Measurements from ENCODE around the gene FCER2.
"Not testable (repeated sequence)": the region's sequence is repeated elsewhere in the genome, so short reads cannot be mapped to it uniquely, and the experiment has no call there.

Gene FCER2, protein sequence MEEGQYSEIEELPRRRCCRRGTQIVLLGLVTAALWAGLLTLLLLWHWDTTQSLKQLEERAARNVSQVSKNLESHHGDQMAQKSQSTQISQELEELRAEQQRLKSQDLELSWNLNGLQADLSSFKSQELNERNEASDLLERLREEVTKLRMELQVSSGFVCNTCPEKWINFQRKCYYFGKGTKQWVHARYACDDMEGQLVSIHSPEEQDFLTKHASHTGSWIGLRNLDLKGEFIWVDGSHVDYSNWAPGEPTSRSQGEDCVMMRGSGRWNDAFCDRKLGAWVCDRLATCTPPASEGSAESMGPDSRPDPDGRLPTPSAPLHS

DNA sequence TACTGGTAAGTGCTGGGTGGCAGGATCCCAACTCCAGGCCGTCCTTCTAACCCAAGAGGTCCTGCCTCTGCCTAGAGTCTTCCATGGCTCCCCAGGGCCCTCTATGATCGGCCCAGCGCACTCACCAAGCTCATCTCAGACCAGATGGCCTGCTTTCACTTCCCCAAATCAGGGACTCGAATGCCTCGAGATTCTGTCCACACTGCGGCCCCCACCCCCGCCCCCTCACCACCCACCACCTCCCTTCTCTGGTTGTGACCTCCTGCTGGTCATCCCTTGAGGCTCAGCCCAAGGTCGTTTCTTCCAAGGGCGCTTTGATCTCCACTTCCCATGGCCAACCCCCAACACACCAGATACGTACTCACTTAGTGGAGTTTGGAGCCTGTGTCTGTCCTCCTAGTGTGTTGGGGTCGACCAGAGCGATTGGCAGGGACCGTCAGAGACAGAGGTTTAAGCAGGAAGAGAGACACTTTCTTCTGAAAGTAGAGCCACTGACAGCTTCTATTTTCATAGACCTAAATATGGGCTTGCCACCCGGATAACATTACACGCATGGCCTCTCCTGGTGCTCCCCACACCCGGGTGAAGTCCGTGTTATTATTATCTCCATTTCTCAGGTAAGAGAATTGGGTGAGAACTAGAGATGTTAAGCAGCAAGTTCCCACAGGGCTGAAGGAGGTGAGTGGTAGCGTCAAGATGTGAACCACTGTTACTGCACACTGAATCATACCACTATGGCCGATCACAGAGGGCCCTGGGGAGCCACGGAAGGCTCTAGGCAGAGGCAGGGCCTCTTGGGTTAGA, at the start of gene FCER2:
TSS of gene FCER2 (minus strand) at position 478 of the 804 bp plus-strand sequence. CDS start 2,371 bp downstream, outside the sequence.
- DNase-seq (ENCODE audit: low spot score), result no peak

DNA sequence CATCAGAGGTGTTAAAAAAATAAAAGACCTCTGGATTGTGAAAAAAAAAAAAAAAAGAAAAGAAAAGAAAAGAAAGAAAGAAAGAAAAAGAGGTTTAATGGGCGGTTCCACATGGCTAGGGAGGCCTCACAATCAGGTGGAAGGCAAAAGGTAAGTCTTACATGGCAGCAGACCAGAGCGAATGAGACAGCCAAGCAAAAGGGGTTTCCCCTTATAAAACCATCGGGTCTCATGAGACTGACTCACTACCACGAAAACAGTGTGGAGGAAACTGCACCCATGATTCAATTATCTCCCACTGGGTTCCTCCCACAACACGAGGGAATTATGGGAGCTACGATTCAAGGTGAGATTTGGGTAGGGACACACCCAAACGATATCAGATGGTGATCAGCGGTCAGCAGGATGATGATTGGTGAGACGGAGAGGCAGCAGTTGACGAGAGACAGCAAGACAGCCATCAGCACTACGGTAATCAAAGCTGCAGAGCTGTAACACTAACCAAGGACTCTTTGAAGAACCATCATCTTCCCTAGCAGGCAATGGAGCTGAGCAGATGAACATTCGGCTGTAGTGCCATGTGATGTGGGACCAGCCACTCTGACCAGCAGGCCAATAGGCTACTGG, 49.3 kb upstream of the FCER2 start:
- DNase-seq (ENCODE audit: low spot score), result peak; percentile 75

DNA sequence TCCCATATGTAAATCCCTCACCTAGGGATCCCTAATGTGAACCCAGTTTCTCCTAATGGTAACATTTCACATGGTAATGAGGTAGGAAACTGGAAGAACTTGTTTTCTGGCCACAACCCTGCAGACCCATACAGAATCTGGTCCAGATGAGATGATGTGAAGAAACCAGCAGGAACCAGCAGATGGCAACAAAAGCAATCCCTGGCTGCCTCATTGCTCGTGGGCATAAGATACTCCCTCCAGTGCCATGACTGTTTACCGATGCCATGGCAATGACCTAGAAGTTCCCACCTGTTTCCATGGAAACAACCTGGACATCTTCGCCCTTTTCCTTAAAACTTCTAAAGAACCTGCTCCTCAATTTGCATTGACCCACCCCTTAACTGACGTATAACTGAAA, 46.8 kb upstream of the FCER2 start:
- DNase-seq (ENCODE audit: low spot score), result peak; percentile 4

DNA sequence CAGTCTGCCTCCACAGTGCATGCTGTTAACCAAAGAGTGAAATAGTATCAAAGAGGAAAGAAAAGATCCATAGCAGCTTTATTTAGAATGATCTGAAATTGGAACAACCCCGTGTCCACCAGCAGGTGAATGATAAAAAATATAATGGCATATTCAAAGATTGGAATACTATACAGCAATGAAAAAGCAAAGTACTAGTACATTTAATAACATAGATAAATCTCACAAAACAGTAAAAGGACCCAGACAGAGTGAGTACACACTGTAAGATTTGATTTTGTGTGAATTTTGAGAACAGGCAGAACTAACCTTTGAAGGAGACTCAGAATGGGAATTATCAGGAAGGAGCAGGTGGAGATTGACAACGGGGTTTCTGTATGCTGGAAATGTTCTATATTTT, 46.2 kb upstream of the FCER2 start:
- DNase-seq (ENCODE audit: low spot score), result no peak

DNA sequence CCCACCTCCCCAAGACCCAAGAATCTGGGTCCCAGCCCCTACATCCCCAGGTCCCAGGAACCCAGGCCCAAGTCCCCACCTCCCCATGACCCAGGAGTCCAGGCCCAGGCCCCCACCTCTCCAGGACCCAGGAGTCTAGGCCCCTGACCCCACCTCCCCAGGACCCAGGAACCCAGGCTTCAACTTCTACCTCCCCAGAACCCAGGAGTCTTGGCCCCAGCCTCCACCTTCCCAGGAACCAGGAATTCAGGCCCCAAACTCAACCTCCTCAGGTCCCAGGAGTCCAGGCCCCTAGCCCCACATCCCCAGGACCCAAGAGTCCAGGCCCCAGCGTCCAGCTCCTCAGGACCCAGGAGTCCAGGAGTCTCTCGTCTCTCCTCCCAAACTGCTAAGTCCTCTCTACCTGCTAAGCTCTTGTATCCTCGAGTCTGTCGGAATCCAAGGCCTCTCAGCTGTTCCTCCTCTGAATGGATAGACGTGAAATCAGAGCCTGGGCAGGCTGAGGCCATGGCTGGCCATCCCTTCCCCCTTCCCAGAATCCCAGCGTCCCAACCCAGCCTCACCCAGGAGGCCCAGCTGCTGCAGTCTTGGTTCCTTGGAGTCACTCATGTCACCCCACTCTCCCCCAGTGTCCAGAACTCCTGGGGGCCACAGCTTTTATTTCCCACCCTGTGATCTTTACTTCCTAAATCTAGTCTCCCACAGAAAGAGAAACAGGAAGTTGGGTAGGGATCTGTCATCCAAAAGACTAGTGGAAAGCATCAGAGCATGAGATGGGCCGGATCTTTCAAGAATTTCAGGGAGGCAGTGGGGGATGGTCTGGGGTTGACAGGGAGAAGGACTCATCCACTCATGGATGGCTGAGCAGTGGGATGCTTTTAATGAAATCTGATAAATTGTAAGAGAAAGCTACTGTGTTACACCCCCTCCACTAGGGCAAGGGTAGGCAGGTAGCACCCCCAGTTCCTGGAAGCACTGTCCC, 45.3 kb upstream of the FCER2 start, which contains the start of gene CD209:
TSS of gene CD209 (minus strand) at position 632 of the 982 bp plus-strand sequence. CDS start at position 609, 23 bp downstream.
- peak; percentile 48 for DNase-seq (ENCODE audit: low spot score)

DNA sequence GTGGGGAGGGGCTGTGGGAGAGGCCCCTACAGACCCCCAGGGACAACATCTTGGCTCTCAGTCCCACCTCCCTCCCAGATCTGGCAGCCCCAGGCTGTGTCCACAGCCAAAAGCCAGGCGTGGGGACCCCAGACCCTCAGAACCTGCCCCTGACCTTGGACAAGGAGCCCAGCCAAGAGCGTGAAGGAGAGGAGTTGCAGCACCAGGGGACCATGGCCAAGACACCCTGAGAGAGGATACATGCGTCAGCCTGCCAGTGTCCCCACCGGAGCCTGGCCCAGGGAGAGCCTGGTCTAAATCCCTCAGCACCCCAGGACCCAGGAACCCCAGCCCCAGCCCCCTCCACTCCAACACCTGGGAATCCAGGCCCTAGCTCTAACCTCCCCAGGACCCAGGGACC, 44.4 kb upstream of the FCER2 start:
- DNase-seq (ENCODE audit: low spot score), result not testable (repeated sequence)

DNA sequence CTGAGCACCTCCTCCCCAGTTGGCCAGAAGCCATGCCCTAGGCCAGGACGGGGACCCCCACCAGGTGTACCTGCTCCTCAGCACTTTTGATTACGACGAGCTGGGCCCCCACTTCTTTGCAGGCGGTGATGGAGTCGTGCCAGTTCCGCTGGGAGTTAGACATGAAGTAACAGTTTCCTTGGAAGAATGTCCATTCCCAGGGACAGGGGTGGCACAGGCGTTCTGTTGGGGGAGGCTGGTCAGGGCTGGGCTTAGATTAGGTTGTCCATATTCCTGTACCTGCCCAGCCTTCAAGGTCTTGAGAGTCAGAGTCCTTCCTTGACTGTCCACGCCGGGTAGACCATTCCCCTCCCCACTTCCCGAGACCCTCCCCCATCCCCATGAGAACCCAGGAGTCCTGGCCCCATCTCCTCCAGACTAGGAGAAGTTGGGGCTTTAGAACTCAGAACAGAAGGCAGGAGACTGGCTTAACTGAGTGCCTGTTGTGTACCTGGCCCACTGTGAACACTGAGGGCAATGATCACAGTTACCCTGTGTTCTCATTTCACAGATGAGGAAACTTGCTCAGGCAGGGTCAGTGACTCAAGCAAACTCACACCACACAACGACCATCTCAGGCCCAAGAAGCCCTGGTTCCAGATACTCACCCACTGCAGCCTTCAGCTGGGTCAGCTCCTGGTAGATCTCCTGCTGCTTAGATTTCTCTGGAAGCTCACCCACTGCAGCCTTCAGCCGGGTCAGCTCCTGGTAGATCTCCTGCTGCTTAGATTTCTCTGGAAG, 43.1 kb upstream of the FCER2 start:
- DNase-seq (ENCODE audit: low spot score), result no peak

DNA sequence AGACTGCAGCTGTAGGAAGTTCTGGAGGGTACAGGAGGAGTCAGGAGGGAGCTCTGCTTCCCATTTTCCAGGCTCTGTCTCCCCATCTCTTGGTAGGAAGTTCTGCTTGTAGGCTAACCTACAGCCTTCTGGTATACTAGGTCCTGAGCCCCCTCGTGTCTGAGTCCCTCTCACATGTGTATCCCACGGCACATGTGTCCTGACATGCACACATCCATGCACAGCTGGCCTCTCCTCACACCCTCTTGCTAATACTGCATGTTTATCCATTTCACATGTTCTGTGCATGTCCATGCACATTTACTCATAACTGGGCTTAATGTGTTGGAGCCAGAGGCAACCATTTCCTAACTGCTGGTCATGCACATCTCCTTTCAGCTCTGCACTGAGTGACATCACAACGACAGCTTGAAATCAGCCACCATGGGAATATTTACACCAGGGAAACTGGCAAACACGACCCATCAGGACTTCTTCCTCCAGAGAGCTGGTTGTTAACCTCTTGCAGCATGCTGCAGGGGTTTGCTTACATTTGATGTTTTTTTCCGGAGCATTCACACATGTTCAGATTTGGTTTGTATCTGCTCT, 42.4 kb upstream of the FCER2 start:
- no peak for DNase-seq (ENCODE audit: low spot score)

DNA sequence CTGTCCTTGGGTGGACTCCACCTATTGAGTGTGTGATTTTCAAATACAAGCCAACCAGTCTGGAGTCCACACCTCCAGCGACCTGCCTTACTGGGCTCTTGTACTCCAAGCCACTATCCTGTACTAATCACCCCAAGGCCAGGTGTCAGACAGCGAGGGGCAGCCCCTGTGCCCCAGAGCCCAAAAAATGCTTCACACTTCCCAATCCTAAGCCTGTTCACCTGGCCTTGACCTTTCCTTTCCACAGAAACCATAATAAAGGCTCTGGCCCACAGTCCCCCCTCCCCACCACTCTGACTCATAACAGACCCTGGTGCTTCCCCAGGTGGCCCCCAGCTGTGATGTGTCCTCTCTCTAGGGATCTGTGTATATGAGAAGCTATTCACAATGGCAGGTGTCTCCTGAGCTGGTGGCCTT, 41.5 kb upstream of the FCER2 start:
- DNase-seq (ENCODE audit: low spot score), result no peak

DNA sequence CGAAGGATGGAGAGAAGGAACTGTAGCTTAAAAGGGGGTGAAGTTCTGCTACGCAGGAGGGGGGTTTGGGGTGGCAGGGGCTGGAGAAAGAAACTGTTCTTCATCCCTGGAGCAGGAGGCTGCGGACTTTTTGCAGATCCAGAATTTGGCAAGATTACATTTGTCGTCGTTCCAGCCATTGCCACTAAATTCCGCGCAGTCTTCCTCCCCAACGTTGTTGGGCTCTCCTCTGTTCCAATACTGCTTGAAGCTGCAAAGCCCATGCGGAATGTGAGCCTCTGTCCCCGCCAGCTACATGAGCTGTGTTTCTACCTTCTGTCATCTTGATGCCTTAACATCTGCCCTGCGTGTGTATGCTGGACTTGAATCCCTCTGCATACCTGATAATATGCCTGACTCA, 41.1 kb upstream of the FCER2 start:
- no peak for DNase-seq (ENCODE audit: low spot score)

DNA sequence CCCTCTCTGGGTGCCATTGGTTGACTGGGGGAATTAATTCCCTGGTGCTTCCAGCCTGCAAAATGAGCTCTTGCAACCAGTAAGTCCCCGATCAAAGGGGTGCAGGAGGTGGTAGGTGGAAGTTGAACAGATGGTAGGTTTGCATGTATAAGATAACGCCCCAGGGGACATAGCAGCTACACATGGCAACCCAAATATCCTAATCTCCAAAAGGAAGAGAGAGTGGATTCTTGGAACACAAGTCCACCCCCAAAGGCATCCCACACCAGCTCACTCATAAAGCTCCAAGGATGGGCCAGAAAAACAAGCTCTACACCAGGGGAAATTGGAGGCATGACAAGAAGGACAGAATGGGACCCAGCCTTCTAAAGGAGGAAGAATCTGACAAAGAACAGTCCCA, 40.6 kb upstream of the FCER2 start:
- DNase-seq (ENCODE audit: low spot score), result no peak

DNA sequence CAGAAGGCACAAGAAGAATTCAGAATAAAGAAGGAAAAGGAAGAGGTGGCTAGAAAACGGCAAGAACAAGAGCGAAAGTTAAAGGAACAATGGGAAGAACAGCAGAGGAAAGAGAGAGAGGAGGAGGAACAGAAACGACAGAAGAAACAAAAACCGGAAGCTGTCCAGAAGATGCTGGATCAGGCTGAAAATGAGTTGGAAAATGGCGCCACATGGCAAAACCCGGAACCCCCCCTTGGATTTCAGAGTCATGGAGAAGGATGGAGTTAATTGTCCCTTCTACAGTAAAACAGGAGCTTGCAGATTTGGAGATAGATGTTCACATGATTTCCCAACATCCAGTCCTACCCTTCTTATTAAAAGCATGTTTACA, 38.7 kb upstream of the FCER2 start:
- DNase-seq (ENCODE audit: low spot score), result no peak

DNA sequence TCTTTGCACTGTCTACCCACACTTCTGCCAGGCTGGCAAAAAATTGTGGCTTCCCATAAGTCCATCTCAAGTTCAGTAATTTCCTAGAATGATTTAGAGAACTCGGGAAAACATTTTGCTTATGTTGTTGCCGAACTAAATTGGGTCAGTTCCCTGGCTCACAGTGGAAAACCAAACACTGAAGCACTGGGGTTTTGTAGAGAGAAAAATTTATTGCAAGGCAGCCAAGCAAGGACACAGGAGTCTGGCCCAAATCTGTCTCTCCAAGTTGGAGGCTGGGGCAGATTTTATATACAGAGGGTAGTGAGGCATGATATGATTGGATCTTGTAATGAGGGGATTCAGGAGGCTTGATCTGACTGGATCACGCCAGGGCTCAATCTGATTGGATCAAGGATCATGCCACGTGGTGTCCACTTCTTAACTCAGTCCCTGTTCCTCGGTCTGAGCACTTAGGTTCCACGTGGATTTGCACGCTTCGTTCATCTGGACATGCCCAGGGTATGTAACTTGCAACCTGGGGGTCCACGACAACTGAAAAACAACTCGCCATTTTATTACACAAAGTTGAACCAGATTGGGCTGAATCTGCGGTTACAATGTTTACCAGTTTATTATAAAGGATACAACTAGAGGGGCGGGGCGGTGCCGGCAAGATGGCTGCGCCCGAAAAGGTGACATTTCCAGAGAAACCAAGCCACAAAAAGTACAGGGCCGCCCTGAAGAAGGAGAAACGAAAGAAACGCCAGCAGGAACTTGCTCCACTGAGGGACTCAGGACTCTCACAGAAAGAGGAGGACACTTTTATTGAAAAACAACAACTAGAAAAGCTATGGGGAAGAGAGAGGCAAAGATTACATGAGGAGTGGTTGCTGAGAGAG, 38.1 kb upstream of the FCER2 start:
- DNase-seq (ENCODE audit: low spot score), result no peak

DNA sequence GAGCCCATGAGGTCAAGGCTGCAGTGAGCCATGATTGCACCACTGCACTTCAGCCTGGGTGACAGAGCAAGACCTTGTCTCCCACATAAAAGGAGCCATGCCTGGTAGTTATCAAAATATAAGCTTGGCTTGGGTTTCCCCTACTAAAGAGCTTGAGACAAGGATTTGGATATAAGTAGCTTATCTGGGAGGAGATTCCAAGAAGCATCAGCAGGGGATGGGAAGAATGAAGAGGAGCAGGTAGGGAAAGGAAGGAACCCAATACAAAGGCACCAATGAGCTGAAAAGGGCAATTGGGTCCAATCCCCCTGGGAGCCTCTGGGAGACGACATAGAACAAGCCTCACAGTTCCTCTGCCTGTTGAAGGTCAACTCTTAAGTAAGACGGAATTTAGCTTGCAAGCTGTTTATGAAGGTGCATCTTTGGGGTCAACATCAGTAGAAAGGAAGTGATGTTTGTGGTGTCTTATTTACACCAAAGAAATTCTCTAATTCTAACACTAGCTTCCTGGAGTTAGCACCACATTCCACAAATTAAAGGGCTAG, 37.4 kb upstream of the FCER2 start:
- DNase-seq (ENCODE audit: low spot score), result no peak

DNA sequence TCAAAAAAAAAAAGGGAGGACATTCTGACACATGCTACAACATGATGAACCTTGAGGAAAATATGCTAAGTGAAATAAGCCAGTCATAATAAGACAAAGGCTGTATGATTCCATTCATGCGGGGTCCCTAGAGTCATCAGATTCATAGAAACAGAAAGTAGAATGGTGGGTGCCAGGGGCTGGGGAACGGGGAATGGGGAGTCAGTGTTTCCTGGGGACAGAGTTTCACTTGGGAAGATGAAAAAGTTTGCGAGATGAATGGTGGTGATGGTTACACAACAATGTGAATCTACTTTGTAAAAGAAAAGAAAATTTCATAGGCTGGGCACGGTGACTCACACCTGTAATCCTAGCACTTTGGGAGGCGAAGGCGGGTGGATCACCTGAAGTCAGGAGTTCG, 36.1 kb upstream of the FCER2 start:
- DNase-seq (ENCODE audit: low spot score), result no peak

DNA sequence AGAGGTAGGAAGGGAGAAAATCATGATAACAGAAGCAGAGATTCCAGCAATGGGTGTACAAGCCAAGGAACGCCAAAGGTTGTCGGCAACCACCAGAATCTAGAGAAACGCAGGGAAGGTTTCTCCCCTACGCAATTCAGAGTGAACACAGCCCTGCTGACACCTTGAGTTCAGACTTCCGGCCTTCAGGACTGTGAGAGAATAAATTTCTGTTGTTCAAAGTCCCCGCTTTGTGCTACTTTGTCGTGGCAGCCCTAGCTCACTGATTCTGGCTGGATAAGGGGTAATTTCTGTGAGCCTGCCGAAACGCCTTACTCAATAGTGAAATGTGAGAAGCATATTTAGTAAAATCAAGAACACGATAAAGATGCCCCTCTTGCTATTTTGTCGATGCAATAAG, 35.3 kb upstream of the FCER2 start:
- no peak for DNase-seq (ENCODE audit: low spot score)

DNA sequence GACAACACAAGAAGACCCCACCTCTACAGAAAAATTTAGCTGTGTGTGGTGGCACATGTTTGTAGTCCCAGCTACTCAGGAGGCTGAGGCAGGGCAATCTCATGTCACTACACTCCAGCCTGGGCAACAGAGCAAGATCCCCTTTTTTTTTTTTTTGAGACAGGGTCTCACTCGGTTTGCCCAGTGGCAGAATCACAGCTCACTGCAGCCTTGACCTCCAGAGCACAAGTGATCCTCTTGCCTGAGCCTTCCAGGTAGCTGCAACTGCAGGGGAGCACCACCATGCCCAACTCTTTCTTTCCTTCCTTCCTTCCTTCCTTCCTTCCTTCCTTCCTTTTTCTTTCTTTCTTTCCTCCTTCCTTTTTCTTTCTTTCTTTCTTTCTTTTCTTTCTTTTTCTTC, 34.2 kb upstream of the FCER2 start:
- no peak for DNase-seq (ENCODE audit: low spot score)

DNA sequence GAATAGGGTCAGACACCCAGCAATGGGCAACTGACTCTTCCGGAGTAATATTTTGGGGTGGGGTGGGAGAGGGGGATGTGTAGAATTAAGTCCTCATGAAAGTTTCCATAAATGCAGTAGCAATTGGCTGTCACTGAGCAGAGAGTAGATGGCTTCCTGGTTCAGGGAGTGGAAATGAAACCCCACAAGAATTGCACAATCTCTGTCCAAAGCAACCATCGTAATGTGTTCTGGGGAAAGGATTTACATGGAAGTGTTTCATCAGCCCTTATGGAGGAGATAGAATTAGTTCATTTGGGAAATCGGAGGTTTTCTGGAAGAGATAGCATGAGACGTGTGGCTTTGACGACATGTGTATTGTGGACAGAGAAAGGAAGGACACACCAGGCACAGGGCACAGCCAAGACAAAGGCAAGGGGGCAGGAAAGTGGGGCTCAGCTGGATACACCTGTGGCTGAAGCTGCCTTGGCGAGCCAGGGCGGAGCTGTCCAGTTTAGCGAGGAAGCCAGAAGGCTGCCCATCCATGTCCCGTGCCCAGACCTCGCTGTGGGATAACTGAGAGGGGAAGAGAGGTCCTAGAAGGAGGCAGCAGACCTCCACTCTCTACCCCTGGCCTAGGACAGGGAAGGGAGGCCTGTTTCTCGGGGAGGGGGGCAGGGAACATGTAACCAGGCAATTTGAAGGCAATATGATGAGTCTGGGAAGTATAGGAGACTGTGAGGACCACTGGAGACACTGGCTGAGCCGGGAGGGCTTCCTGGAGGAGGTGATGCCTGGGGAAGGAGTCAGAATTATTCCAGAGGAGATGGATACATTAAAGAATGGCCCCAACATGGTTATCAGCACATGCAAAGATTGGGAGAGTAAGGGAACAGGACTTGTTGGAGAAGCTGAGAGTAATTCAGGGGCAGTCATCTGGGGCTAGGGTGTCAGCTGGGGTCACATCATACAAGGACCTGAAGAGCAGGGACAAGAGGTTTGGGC, 32.6 kb upstream of the FCER2 start:
- DNase-seq (ENCODE audit: low spot score), result no peak
